Adrenal gland (tissue), 5 donors: ENCODE measurements around the gene ARHGAP26.

ENCODE experiments used
- POLR2A ChIP-seq, 2 donors: fragments of 450-650 bp; IDR thresholded peaks; one replicate each; pipeline ENCODE4 v1.6.1; 2017; ENCODE audit warnings: antibody characterized with exemption in 2 of 2, mild to moderate bottlenecking in 2 of 2, moderate library complexity in 1 of 2
- TF ChIP-seq, protein P1 (sequence below), 6 experiments: fragments of 450-650 bp in 4 of 6; fragments of 200-600 bp in 2 of 6; sonication (generic) in 1 of 6; IDR thresholded peaks; 1 replicate in 5 of 6; 2 replicates in 1 of 6; pipeline versions ENCODE4 v1.5.1 to v1.8.0; 2016 to 2021; ENCODE audit warnings: antibody characterized with exemption in 6 of 6, mild to moderate bottlenecking in 2 of 6, moderate library complexity in 1 of 6
- donor health status: DM: no; HTN: no; CAD: no.

DNA sequence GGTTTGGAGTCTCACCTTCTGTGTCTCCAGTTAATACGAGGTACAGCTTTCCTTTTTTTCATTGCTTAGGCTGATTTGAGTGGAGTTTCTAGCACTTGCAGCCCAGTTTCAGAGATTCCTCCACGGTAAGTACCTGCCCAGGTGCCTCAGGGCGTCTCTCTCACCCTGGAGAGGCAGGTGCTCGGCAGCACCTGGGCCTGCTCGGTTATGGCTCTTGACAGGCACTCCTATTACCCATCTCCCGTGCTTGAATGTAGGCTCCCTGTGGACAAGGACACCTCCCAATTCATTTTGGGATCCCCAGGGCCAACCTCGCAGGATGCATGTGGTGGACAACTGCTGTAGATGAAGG is 489.1 kb downstream of the ARHGAP26 start:
- TF ChIP-seq, protein P1, sequence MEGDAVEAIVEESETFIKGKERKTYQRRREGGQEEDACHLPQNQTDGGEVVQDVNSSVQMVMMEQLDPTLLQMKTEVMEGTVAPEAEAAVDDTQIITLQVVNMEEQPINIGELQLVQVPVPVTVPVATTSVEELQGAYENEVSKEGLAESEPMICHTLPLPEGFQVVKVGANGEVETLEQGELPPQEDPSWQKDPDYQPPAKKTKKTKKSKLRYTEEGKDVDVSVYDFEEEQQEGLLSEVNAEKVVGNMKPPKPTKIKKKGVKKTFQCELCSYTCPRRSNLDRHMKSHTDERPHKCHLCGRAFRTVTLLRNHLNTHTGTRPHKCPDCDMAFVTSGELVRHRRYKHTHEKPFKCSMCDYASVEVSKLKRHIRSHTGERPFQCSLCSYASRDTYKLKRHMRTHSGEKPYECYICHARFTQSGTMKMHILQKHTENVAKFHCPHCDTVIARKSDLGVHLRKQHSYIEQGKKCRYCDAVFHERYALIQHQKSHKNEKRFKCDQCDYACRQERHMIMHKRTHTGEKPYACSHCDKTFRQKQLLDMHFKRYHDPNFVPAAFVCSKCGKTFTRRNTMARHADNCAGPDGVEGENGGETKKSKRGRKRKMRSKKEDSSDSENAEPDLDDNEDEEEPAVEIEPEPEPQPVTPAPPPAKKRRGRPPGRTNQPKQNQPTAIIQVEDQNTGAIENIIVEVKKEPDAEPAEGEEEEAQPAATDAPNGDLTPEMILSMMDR (IDR thresholded peaks at IDR 0.05): no peak
- TF ChIP-seq POLR2A (IDR thresholded peaks at IDR 0.05): no peak
